Endothelial cell of hepatic sinusoid (primary cell): ENCODE data around the gene SIVA1.
"Not testable (repeated sequence)": the region's sequence is repeated elsewhere in the genome, so short reads cannot be mapped to it uniquely, and the experiment has no call there.

ENCODE experiments used
- in situ Hi-C: cut with HindIII; loops from 2 replicates; pipeline ENCODE4 v1.10.0; 2017; ENCODE audit warnings: low sequenced_read_pairs

The SIVA1 gene

DNA sequence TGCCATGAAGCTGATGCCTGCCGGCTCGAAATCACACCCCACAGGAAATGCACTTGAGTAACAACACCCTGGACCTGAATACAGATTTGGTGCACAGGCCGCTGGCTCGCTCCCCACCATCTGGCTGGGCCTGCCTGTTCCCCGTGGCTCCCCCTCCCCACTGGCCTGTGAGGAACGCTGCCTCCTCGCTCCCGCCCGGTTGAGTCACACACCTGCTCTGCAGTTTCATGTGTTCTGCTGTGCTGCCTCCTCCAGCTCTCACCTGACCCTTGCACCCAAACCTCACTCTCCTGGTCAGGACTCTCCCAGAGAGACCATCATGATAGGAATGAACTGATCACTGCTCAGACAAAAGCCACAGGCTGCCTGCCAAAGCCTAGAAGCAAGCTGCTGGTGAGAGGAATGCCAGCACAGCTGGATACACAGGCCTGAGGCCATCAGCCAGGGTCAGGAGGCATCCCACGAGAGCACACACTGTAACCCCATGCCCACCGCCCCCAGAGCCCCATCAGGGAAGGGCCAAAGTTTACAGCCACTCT lies 3.8 kb upstream of the SIVA1 start:
- in situ Hi-C loops: no loop called here

DNA sequence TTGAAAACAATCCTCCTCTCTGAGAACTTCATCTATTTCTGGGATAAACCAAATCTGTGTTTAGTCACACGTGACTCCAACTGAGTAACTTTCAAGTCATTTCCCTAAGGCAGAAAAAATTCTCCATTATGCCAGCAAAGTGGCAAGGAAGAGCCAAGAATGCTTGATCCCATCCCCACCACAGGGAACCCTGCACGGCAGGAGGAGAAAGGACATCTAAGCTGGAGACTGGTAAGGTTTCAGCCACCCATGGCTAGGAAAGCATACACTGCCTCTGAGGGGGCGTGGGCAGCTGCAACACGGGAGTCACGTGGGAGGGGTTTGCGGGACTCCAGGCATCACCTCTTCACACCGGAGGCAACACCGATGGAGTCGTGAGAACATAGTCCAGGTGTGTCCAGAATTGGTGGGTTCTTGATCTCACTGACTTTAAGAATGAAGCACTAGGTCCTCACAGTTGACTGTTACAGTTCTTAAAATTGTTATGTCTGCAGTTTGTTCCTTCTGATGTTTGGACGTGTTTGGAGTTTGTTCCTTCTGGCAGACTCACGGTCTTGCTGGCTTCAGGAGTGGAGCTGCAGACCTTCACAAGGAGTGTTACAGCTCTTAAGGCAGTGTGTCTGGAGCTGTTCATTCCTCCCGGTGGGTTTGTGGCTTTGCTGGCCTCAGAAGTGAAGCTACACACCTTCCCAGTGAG lies 2.7 kb upstream of the SIVA1 start:
- in situ Hi-C loops: no loop called here

DNA sequence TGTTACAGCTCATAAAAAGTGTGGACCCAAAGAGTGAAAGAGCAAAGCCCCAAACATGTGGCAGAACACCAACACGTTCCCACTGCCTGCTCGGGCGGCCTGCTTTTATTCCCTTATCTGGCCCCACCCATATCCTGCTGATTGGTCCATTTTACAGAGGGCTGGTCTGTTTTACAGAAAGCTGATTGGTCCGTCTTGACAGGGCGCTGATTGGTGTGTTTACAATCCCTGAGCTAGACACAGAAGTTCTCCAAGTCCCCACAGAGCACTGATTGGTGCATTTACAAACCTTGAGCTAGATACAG lies 2.2 kb upstream of the SIVA1 start:
- in situ Hi-C loops: not testable (repeated sequence)

DNA sequence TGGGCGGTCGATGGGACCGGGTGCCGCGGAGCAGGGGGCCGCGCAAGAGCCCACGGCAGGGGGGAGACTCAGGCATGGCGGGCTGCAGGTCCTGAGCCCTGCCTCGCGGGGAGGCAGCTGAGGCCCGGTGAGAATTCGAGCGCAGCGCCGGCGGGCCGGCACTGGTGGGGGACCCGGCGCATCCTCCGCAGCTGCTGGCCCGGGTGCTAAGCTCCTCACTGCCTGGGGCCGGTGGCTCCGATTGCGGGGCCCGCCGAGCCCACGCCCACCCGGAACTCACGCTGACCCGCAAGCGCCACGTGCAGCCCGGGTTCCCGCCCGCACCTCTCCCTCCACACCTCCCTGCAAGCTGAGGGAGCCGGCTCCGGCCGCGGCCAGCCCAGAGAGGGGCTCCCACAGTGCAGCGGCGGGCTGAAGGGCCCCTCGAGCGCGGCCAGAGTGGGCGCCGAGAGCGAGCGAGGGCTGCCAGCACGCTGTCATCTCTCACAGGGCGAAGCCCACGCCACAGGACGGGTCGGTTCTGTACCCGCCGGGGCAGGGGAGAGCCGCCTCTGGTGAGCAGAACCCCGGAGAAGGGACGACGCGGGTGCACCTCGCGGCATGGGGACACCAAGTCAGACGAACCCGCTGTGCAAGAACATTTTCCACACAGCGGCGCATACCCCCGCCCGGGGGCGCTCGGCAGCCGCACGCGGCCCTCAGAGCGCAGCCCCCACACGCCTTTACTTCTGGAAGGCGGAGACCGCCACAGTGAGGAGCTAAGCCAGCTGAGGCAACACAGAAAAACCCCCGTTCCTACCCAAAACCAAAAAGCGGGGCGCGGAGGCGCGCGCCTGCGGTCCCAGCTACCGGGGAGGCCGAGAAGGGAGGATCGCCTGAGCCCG lies 1.2 kb upstream of the SIVA1 start:
- in situ Hi-C loops: no loop called here

DNA sequence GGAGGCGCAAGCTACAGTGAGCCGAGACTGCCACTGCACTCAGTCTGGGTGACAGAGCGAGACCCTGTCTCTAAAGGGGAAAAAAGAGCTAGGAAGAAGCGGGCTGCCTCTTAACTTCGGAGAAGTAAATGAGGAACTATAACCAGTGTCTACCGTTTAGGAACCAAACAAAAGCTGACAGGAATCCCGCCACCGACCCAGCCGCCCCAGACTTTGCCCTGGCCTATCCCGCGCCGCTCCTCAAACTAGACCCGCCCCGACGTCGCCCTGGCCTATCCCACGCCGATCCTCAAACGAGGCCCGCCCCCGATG lies 568 bp upstream of the SIVA1 start:
- in situ Hi-C loops: no loop called here

DNA sequence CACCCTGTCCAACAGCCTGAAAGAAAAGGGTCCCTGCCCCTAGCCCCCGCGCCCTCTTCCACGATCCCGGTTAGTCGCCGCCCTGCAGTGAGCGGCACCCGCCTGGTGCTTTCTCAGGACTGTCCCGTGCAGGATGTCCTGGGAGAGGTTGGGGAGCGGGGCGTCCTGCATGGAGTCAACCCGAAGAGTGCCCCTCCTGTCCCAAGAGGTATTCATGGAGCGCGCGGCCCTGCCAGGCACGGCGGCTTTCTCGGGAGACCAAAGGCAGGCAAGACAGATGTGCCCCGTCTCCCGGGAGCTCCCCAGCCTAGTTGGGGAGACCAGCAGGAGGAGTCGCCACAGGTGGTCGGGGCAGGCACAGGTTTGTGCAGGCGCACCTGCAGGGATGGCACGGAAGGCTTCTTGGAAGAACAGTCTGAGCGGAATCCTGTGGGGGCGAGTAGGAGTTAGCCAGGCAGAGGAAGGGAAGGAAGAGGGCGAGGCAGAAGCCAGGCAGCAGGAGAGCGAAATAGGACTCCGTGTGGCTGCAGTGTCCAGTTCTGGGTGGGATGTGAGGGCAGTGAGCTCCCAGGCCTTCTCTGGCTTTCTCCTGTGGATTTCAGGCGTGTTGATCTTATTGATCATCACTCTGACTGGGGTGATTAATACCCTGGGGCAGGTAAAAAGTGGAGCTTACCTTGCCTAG lies 723 bp downstream of the SIVA1 start:
- in situ Hi-C loops: no loop called here

DNA sequence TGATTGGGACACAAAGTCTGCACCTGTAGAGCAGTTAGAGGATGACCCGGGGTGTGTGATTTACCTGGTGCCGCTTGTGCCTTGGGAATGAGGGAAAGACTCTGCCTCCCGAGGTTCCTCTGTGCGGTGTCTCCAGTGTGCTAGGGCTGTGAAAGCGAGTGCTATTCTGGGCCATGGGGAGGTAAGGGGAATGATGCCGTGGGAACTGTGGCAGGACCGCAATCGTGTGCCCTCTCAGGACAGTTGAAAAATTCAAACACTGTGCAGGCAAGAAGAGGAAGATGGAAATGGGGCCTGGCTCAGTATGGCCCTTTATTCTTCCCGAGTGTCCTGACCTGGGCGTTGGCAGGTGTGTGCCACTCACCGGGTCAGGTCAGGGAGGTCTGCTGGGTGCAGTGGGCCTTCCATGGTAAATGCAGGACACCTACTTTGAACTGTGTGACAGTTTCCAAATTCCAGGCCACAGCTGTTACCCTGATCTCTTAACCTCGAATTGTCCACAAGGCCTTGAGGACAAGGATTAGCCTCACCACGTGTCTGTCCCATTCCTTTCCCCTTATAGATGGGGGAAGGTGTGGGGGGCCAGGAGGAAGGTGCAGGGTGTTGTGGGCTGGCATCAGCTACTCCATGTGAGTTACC lies 1.4 kb downstream of the SIVA1 start:
- in situ Hi-C loops: no loop called here

DNA sequence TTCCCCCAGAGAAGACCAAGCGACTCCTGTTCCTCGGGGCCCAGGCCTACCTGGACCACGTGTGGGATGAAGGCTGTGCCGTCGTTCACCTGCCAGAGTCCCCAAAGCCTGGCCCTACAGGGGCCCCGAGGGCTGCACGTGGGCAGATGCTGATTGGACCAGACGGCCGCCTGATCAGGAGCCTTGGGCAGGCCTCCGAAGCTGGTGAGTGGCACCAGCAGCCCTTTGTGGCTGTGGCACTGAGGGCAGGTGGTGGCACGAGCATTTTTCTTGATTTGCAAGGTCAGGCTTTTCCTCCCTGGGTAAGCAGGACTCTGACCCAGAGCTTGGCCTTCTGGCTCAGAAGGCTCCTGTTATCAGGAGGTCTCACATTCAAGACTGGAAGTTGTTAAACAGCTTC lies 2.7 kb downstream of the SIVA1 start:
- in situ Hi-C loops: no loop called here

DNA sequence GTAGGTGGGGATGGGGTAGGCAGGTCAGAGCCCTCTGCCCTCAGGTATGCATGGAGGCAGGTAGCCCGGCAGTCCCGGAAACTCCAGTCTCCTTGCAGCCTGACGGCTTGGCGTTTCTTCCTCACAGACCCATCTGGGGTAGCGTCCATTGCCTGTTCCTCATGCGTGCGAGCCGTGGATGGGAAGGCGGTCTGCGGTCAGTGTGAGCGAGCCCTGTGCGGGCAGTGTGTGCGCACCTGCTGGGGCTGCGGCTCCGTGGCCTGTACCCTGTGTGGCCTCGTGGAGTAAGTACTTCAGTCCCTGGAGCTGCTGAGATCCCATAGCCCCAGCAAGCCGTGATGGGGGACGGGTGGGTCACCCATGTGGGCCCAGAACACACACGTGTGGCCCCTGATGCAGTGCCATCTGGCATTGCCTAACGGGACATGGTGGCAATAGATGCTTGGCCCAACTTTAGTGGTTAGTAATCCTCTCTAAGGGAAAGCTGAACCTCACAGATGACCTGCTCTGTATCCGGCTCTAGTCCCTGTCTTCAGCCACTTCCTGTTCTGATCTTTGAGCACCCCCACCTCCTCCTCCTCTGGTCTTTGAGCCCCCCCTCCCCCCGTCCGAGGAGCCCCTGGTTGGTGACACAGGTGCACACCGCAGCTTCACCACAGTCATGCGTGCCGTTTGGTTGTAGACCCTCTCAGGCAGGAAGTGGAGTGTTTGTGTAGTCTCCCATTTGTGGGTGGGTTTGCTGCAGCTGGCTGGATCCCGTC lies 3.7 kb downstream of the SIVA1 start:
- in situ Hi-C loops: no loop called here

DNA sequence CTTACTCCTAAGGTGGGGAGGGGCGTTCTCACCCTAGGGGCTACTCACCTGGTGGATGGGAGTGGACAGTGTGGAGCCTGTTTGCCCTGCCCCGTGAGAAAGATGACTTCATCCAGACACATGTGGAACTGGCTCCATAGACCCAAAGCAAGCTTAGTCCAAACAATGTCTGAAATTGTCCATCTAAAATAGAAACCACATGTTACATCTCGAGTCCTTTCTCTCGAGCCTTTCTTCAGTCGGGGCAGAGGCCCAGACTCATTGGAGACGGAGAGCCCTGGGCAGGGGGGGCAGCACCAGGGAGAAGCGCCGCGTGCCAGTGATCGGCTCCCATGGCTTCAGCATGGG lies 4.3 kb downstream of the SIVA1 start:
- in situ Hi-C loops: no loop called here

DNA sequence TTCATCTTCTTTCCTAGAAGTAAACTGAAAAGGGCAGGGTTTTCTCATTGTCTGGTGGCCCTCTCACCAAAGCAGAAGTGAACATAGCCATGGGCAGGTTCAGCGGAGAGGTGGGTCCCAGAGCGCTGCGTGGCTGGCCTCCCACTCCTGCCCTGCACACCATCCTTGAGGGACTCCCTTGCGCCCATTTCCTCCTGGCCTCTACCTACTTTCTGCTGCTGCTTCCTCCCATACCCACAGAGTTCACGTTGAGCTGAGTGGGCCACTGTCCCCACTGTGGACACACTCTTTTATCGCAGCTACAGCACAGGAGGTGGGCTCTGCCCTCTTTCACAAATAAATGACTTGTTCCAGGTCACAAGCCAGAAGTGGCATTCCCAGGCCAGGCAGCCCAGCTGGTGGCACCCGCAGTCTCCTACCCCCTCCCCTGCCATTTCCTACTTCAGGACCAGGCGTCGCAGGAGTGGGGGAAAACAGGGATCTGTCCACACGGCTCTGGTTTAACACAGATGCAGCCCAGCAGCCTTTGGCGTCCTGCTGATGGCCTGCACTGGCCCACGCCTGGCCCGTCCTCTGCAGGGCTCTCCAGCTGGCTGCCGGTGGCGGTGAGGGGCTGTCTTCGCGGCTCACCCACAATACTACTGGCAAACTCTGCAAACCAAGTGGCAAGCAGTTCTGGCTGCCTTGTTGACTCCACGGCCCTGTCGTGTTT lies 4.9 kb downstream of the SIVA1 start:
- in situ Hi-C loops: no loop called here

DNA sequence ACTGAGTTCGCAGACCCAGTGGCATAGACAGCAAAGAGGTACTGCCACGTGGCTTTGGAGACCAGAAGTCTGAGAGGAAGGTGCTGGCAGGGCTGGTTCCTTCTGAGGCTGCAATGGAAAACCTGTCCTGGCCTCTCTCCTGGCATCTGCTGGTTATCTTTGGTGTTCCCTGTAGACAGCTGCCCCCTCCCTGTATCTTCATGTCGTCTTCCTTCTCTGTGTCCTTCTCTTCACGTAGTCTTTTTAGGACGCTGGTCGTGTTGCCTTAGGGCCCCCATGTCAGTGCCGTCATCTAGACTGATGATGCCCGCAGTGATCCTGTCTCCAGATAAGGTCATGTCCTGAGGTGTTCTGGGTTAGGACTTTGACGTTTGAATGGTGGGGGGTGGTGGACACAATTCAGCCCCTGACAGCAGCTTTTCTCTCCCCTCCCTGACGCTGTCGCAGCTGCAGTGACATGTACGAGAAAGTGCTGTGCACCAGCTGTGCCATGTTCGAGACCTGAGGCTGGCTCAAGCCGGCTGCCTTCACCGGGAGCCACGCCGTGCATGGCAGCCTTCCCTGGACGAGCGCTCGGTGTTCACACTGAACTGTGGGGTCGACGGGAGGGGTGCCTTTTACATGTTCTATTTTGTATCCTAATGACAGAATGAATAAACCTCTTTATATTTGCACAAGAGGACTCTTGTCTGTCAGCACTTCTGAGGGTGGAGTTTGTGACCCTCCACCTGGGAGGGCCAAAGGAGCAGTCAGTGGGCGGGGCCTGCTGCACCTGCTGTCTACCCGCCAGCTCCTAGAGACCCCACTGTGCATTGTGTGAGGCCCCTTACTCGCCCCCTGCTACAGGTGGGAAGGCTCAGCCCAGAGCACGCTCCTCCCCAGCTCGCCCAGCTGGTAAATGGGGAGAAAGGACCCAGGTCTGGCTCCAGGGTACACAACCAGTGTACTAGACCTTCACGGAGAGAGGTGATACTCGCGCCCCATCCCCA lies 6.3 kb downstream of the SIVA1 start:
- in situ Hi-C loops: no loop called here

DNA sequence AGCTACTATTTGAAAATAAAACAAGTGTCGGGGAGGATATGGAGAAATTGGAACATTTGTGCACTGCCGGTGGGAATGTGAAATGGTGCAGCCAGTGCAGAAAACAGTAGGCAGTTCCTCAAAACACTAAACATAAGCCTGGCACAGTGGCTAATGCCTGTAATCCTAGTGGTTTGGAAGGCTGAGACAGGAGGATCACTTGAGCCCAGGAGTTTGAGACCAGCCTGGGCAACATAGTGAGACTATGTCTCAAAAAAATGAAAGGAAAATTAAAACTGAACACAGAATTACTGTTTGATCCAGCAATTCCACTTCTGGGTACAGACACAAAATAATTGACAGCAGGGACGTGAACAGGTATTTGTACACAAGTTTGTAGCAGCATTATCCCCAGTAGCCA lies 12.6 kb downstream of the SIVA1 start:
- in situ Hi-C loops: no loop called here

DNA sequence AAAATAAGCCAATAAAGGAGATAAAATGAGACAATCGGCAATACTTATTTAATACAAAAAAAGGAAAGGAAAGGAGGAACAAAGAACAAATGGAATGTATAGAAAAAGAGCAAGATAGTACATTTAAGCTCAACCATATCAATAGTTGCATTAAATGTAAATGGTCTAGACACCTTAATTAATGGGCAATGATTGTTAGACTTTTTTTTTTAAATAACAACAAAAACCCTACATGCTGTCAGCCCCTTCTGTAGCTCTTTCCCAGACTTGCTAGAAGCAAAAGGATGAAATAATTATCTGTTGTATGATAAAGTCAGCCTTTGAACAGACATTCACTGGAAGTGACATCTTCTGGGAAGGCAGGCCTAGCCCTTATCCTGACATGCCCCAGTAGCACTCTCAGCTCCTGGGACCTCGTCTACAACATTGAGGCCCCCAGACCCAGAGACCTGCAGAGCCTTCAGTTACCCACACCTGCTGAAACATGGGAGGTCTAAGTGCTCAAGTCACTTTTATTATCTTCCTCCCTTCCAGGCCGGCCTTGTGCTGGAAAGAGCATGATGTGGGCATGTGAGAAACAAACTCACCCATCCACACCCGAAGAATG lies 13.4 kb downstream of the SIVA1 start:
- in situ Hi-C loops: no loop called here

DNA sequence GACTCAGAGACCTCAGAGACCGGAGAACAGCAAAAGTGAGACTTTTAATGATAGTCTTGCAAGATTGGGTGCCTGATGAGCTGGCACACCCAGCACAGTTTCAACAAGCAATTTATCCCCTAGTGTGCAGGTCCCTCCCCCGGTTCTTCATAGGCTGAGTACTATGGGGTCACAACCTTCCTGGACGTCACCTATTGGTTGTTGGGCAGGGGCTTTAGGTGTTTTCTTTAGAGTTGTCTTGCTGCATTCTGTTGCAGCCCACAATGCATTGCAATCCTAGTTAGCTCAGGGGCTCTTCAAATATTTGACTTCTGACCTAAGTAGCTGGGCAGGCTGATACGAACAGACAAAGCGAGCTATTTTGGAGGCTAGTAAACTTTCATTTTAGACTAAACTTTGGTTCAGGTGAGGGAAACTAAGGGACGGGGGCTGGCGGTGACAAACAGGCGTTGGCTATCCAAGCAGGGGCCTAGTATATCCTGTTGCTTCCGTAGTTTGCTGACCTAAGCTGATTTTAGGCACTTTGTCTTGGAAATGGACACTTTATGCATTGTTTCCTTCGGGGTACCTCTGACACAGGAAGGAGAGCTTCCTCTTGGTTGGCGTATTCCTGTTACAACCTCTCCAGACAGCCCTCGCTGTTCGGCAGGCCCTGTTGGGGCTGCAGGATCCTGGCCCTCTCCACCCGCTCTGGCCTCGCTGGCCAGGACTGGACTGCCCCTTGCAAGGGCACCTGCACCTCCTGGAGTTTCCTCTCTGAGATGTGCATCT lies 14.1 kb downstream of the SIVA1 start:
- in situ Hi-C loops: no loop called here

DNA sequence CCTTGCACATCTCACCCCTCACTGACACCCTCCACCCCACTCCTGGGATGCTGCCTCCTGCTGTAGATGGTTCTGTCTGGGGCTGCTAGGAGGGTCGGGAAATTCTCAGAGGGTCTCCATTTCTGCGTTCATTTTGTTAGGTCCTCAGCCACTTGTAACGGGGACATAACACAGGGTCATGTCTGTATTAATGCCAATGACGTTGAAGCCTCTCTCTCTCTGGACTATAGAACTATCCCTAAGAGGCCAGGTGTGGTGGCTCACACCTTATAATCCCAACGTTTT lies 14.6 kb downstream of the SIVA1 start:
- in situ Hi-C loops: no loop called here

DNA sequence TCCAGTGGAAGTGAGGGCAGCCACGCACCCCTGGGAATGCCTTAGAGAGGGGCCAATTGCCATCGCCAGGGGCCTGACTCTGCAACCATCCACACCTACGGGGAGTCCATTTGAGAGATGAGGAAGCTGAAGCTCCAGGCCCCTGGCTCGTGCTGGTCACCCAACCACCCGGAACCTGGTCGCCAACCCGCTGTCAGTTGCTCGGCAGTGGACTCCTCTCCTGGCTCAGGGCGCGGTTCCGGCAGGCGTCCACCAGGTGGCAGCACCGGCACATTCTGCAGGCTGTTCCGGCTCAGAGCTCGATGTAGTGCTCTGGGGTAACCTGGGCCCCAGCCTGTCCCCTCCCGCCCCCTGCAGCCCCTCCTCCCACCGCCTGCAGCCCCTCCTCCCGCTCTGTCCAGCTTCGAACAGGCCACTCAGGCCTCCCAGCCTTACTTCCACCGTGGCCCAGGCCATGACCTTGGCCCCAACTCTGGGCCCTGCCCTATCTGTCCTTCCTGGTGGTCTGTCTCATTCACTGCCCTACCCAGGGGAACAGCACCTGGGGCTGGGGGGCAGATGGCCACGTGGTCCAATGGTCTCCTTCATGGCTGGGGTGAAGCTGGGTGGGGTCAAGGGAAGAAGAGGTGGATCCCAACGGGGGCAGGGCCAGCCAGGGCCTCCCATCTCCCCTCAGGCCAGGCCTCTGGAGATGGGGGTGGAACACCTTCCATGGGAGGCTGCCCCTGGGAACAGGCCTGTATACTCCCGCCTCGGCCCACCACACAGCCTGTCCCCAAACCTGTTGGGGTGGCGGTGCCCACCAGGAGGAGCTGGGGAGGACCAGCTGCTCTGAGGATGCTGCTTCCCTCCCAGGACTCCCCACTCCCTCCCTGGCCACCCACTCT lies 15.7 kb downstream of the SIVA1 start:
- in situ Hi-C loops: no loop called here
